Fibroblast of pulmonary artery (primary cell): ENCODE measurements around the gene DHFR2.

Experiments used
- DNase-seq: peaks from one replicate; pipeline ENCODE4 v3.0.0-alpha.2; 2010; ENCODE audit warnings: low read depth
- H3K4me3 ChIP-seq: replicated peaks from 2 replicates; pipeline ENCODE4 v1.5.1; 2011; ENCODE audit warnings: low read depth, mild to moderate bottlenecking, control low read depth, low read length, moderate library complexity
- CTCF ChIP-seq: IDR thresholded peaks from 2 replicates; pipeline ENCODE4 v1.5.1; 2011; ENCODE audit warnings: mild to moderate bottlenecking, control low read depth, low read length, inconsistent platforms; ENCODE audit errors: missing control alignments

Gene DHFR2

GRCh38 chr3:94043285-94043684, 19.4 kb downstream of the DHFR2 start:
- no peak for TF ChIP-seq CTCF
- DNase-seq: no peak
- no peak overlapping the region for H3K4me3 ChIP-seq

- TF ChIP-seq CTCF: peak; percentile 62
- no peak overlapping the region for H3K4me3 ChIP-seq
- peak; percentile 60 for DNase-seq
Observed at GRCh38 chr3:94036909-94037507, 25.7 kb downstream of the DHFR2 start.

- DNase-seq: no peak
- TF ChIP-seq CTCF: no peak
- no peak within 1 kb of the TSS for H3K4me3 ChIP-seq
Observed at GRCh38 chr3:94028093-94028837, 34.5 kb downstream of the DHFR2 start, which contains the start of gene STX19. Gene STX19, minus strand, starts transcription at chr3:94028597. Its CDS starts 13,328 bp downstream, at chr3:94015269.

- no peak for TF ChIP-seq CTCF
- no peak overlapping the region for H3K4me3 ChIP-seq
- no peak for DNase-seq
Observed at GRCh38 chr3:94026623-94027022, 36.1 kb downstream of the DHFR2 start.

- TF ChIP-seq CTCF: no peak
- peak; percentile 17 for DNase-seq
Observed at GRCh38 chr3:94024385-94024784, 38.3 kb downstream of the DHFR2 start.

GRCh38 chr3:94020293-94020692, 42.4 kb downstream of the DHFR2 start:
- no peak for DNase-seq
- TF ChIP-seq CTCF: no peak
- H3K4me3 ChIP-seq: no peak overlapping the region

More at GRCh38 chr3:94024385-94024784, 38.3 kb downstream of the DHFR2 start:
- no peak overlapping the region for H3K4me3 ChIP-seq
